ENCODE data around the gene CDX1. TPM values are rescaled to one million over a fixed set of nuclear protein-coding genes. Genes with fewer than 3 reads are reported as not detected.

CDX1 gene
- total and polyA plus RNA-seq, 2 of the 8 experiments (the other 6 are each of a cell fraction or from before 2014, with no cell fraction given) = not detected

DNA sequence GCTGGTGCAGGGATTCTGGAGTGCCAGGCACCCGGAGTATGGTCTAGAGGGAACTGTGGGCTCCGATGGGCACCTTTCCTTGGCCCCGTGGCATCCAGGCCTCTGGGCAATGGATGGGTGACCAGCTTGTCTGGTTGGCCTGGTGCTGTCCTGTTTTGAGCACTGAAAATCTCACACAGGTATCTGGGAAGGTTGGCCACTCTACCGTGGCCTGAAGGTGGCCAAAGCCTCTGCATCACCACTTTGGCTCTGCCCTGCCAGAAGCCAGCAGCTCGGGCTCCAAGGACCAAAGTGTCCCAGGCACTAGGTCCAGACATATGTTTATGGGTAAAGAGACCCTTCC lies 52.1 kb downstream of the CDX1 start:
- ChIA-PET CTCF (ENCODE audit: partially characterized antibody) (interaction anchor here (0.6 to 22.9 kb wide), 35 partner anchors 9 to 385 kb away, joined by 3 to 406 read pairs (median 5); partner anchors contain the start of genes CDX1, PDGFRB and SLC6A7), POLR2A (ENCODE audit: partially characterized antibody) (interaction anchor here (1.7 kb wide), 1 partner anchor 60 kb away, joined by 4 read pairs; no protein-coding TSS in a partner anchor)
- Histone ChIP-seq H3K27ac (ENCODE audit: low read depth, low read length) (no peak overlapping the region), H3K27me3 (replicated peaks in 1 of 4; ENCODE audit: control insufficient read depth in 3 of 4, extremely low read depth in 1 of 4, insufficient read depth in 3 of 4, low read length in 3 of 4) (peaks cover 0 to 6% (median 4%) of the 10 kb centered on the region in 4 experiments; a peak in 3 of 7 replicates), H4K8ac (ENCODE audit: extremely low read depth, insufficient read depth, low read length) (no peak overlapping the region; the same call in 1 of the 2 replicates), H3K14ac (ENCODE audit: insufficient read length) (no peak overlapping the region), H2BK12ac (ENCODE audit: low read depth, low read length) (no peak overlapping the region), H3K36me3 (ENCODE audit: control insufficient read depth in 2 of 4, insufficient read depth in 4 of 4, low read length in 3 of 4) (no peaks in the 10 kb centered on the region), H3K23ac (ENCODE audit: insufficient read length) (no peak overlapping the region), H3K4ac (replicated peaks; ENCODE audit: insufficient read length, low read depth, low read length) (no peak overlapping the region), H3K56ac (replicated peaks; ENCODE audit: insufficient read length, low read depth, low read length) (no peak overlapping the region), H3K79me2 (ENCODE audit: control insufficient read depth in 1 of 2, insufficient read depth in 2 of 2, low read length in 2 of 2) (no peaks in the 10 kb centered on the region), H4K5ac (ENCODE audit: insufficient read length, low read depth, low read length) (no peak overlapping the region), H2BK5ac (ENCODE audit: low read depth, low read length) (no peak overlapping the region), H3K4me1 (replicated peaks in 1 of 4; ENCODE audit: control insufficient read depth in 3 of 4, insufficient read depth in 4 of 4, low read length in 3 of 4) (0 out of 7 replicates have a peak, but pooled peaks cover 0 to 3% (median 0%) of the 10 kb centered on the region in 4 experiments), H3K79me1 (ENCODE audit: low read depth, low read length) (no peaks in the 10 kb centered on the region), H2BK20ac (ENCODE audit: low read length) (no peak overlapping the region), H2AFZ (ENCODE audit: low read length) (no peak overlapping the region), H2BK15ac (ENCODE audit: low read length) (no peak overlapping the region), H3K4me3 (ENCODE audit: extremely low read depth in 1 of 4, insufficient read depth in 2 of 4, low read depth in 3 of 4, low read length in 4 of 4) (no peak overlapping the region), H3K4me2 (ENCODE audit: insufficient read depth in 1 of 2, low read depth in 2 of 2, low read length in 2 of 2) (no peak overlapping the region), H3K18ac (ENCODE audit: extremely low read depth, low read length) (no peak overlapping the region), H3K9me3 (ENCODE audit: insufficient read depth in 2 of 2, low read depth in 1 of 2, low read length in 1 of 2) (no peaks in the 10 kb centered on the region), H2AK5ac (ENCODE audit: low read depth, low read length) (no peak overlapping the region), H3K9ac (replicated peaks in 1 of 4; ENCODE audit: extremely low read depth in 1 of 4, low read depth in 3 of 4, low read length in 3 of 4) (no peak overlapping the region), H4K20me1 (replicated peaks in 1 of 2; ENCODE audit: control insufficient read depth in 1 of 2, insufficient read depth in 2 of 2, low read length in 2 of 2) (no peaks in the 10 kb centered on the region), H2BK120ac (replicated peaks; ENCODE audit: low read depth, low read length) (no peak overlapping the region), H4K91ac (replicated peaks; ENCODE audit: insufficient read length, low read length) (no peak overlapping the region), H3K23me2 (ENCODE audit: low read depth, low read length) (no peaks in the 10 kb centered on the region)
- no peak for DNase-seq (ENCODE audit: low read depth in 1 of 2, low spot score in 2 of 2)
- WGBS, 2 experiments (ENCODE audit: extremely low coverage in 1 of 2, insufficient coverage in 1 of 2, insufficient read length in 1 of 2, insufficient replicate concordance in 2 of 2, low coverage in 1 of 2, low lambda C conversion rate in 2 of 2, missing lambda C conversion rate in 1 of 2) = 92% methylated on average over 5 of the region's 5 CpGs; no CpG with 5 or more reads in 1 of the 2 experiments
- no peak for TF ChIP-seq CEBPB (IDR thresholded peaks at IDR 0.05; ENCODE audit: low read depth, low read length)
- TF ChIP-seq CTBP2 (IDR thresholded peaks at IDR 0.05; ENCODE audit: borderline replicate concordance, insufficient read depth, insufficient read length, low read length) = no peak
- TF ChIP-seq SRF (IDR thresholded peaks at IDR 0.05; ENCODE audit: low read depth, low read length) = no peak
- no peak for FAIRE-seq

All from H1 (cell line).